Pons (tissue), 1 donor: ENCODE results near the gene CCDC102A.
"Not testable (repeated sequence)": the region's sequence is repeated elsewhere in the genome, so short reads cannot be mapped to it uniquely, and the experiment has no call there.

ENCODE experiments used
- DNase-seq: peaks from one replicate; pipeline ENCODE4 v3.0.0-alpha.2; 2016; ENCODE audit warnings: low spot score

Gene CCDC102A

GRCh38 chr16:57565461-57565860 is 29.1 kb upstream of the CCDC102A start:
- no peak for DNase-seq

- DNase-seq, result no peak
Observed at GRCh38 chr16:57564571-57565270, 28.4 kb upstream of the CCDC102A start.

- no peak for DNase-seq
Observed at GRCh38 chr16:57563761-57564160, 27.4 kb upstream of the CCDC102A start.

GRCh38 chr16:57563487-57563750 is 27.0 kb upstream of the CCDC102A start:
- no peak for DNase-seq

- DNase-seq, result no peak
Observed at GRCh38 chr16:57562669-57563486, 26.5 kb upstream of the CCDC102A start.

- no peak for DNase-seq
Observed at GRCh38 chr16:57562066-57562465, 25.7 kb upstream of the CCDC102A start.

- DNase-seq, result no peak
Observed at GRCh38 chr16:57559072-57559790, 22.9 kb upstream of the CCDC102A start.

- DNase-seq, result no peak
Observed at GRCh38 chr16:57556941-57557541, 20.7 kb upstream of the CCDC102A start.

- DNase-seq, result no peak
Observed at GRCh38 chr16:57555831-57556230, 19.5 kb upstream of the CCDC102A start.

GRCh38 chr16:57551057-57551456 is 14.7 kb upstream of the CCDC102A start:
- DNase-seq, result no peak

GRCh38 chr16:57549730-57550129 is 13.4 kb upstream of the CCDC102A start:
- DNase-seq, result no peak

GRCh38 chr16:57548408-57548807 is 12.0 kb upstream of the CCDC102A start:
- no peak for DNase-seq

GRCh38 chr16:57547524-57547923 is 11.2 kb upstream of the CCDC102A start:
- DNase-seq, result not testable (repeated sequence)

GRCh38 chr16:57544124-57544653 is 7.8 kb upstream of the CCDC102A start:
- peak; percentile 63 for DNase-seq

- DNase-seq, result no peak
Observed at GRCh38 chr16:57541754-57542435, 5.5 kb upstream of the CCDC102A start.

- DNase-seq, result no peak
Observed at GRCh38 chr16:57540906-57541753, 4.8 kb upstream of the CCDC102A start.

- no peak for DNase-seq
Observed at GRCh38 chr16:57540387-57540786, 4.0 kb upstream of the CCDC102A start.

- DNase-seq, result no peak
Observed at GRCh38 chr16:57539072-57539796, 2.9 kb upstream of the CCDC102A start.

- DNase-seq, result no peak
Observed at GRCh38 chr16:57538235-57538721, 1.9 kb upstream of the CCDC102A start.
